SK-N-SH (cell line): ENCODE data around the gene LAMTOR2. TPM values are rescaled to one million over a fixed set of nuclear protein-coding genes. Genes with fewer than 3 reads are reported as not detected.
A peak's percentile ranks its signal among the peaks of the same experiment; 100 is the strongest.

Experiments used
- CTCF ChIA-PET: fragments of 300-600, 350-600 bp; formaldehyde crosslinking; extraction: SDS; loops from one replicate; lab custom pipeline; 2021; lab: Yijun Ruan, JAX
- POLR2A ChIA-PET: fragments of 350-600 bp; sonication (Branson Sonifier 250); formaldehyde crosslinking; extraction: SDS; loops from one replicate; lab custom pipeline; 2020; ENCODE audit warnings: antibody characterized with exemption, inconsistent platforms; lab: Yijun Ruan, JAX
- DNase-seq: peaks from one replicate; pipeline ENCODE4 v3.0.0; 2012
- H2AFZ ChIP-seq: fragments of 200-600 bp; sonication (generic); 2 replicates; pipeline ENCODE4 v1.8.1; 2016; ENCODE audit warnings: antibody characterized with exemption, mild to moderate bottlenecking, low read depth
- H3F3A ChIP-seq: fragments of 200-600 bp; sonication (generic); replicated peaks from 2 replicates; pipeline ENCODE3; 2016; ENCODE audit warnings: antibody characterized with exemption, mild to moderate bottlenecking; ENCODE audit not compliant: insufficient read depth
- H3K27ac ChIP-seq, 2 experiments: fragments of 200-500 bp in 1 of 2; fragments of 200-600 bp in 1 of 2; sonication (Bioruptor generic) in 1 of 2; sonication (generic), shearing (Covaris generic) in 1 of 2; 2 replicates each; pipeline versions ENCODE4 v1.5.1 to v1.6.1; 2014 to 2016; ENCODE audit warnings: low read depth in 2 of 2, inconsistent platforms in 1 of 2, low read length in 1 of 2, mild to moderate bottlenecking in 1 of 2, mixed read lengths in 1 of 2
- H3K27me3 ChIP-seq: fragments of 200-600 bp; sonication (generic), shearing (Covaris generic); 2 replicates; pipeline ENCODE4 v1.6.1; 2016; ENCODE audit warnings: mixed run types; ENCODE audit not compliant: insufficient read depth
- H3K36me3 ChIP-seq, 2 experiments: fragments of 200-500 bp in 1 of 2; fragments of 200-600 bp in 1 of 2; sonication (Bioruptor generic) in 1 of 2; sonication (generic) in 1 of 2; replicated peaks in 1 of 2; 2 replicates each; pipeline versions ENCODE3 to v1.5.1; 2014 to 2016; ENCODE audit warnings: low read length in 1 of 2, mild to moderate bottlenecking in 1 of 2; ENCODE audit not compliant: insufficient read depth in 2 of 2, control insufficient read depth in 1 of 2
- H3K4me1 ChIP-seq, 2 experiments: fragments of 200-500 bp in 1 of 2; fragments of 200-600 bp in 1 of 2; sonication (Bioruptor generic) in 1 of 2; sonication (generic), shearing (Covaris generic) in 1 of 2; 2 replicates each; pipeline versions ENCODE4 v1.5.1 to v1.6.1; 2014 to 2016; ENCODE audit warnings: low read depth in 1 of 2, low read length in 1 of 2, mixed run types in 1 of 2; ENCODE audit not compliant: insufficient read depth in 2 of 2, control insufficient read depth in 1 of 2
- H3K4me2 ChIP-seq: fragments of 200-600 bp; sonication (generic), shearing (Covaris generic); 2 replicates; pipeline ENCODE4 v1.6.1; 2017; ENCODE audit warnings: mixed run types
- H3K4me3 ChIP-seq, 2 experiments: fragments of 200-500 bp in 1 of 2; fragments of 200-600 bp in 1 of 2; sonication (Bioruptor generic) in 1 of 2; sonication (generic), shearing (Covaris generic) in 1 of 2; 2 replicates each; pipeline versions ENCODE4 v1.5.1 to v1.8.1; 2014 to 2016; ENCODE audit warnings: low read depth in 2 of 2, inconsistent platforms in 1 of 2, low read length in 1 of 2, mild to moderate bottlenecking in 1 of 2, mixed read lengths in 1 of 2, moderate library complexity in 1 of 2
- H3K79me2 ChIP-seq: fragments of 200-600 bp; sonication (generic); 2 replicates; pipeline ENCODE4 v1.8.1; 2017; ENCODE audit warnings: mild to moderate bottlenecking; ENCODE audit not compliant: insufficient read depth
- H3K9ac ChIP-seq: fragments of 200-600 bp; sonication (generic); 2 replicates; pipeline ENCODE4 v1.6.1; 2017; ENCODE audit warnings: mixed run types
- H3K9me2 ChIP-seq: fragments of 200-600 bp; sonication (generic); 2 replicates; pipeline ENCODE4 v1.6.1; 2017; ENCODE audit warnings: mixed run types
- H3K9me3 ChIP-seq: fragments of 200-600 bp; sonication (generic); 2 replicates; pipeline ENCODE4 v1.6.1; 2017; ENCODE audit warnings: mixed run types, mild to moderate bottlenecking, moderate library complexity
- H4K20me1 ChIP-seq: fragments of 200-600 bp; sonication (generic); 2 replicates; pipeline ENCODE4 v1.6.1; 2017; ENCODE audit warnings: mild to moderate bottlenecking, mixed run types; ENCODE audit not compliant: insufficient read depth
- CHD2 ChIP-seq: fragments of 150-350 bp; IDR thresholded peaks from 2 replicates; pipeline ENCODE4 v1.6.1; 2018; ENCODE audit warnings: low read length; ENCODE audit not compliant: partially characterized antibody
- EP300 ChIP-seq, 2 experiments: IDR thresholded peaks; 2 replicates each; pipeline versions ENCODE4 v1.4.0 to v1.6.1; 2012; ENCODE audit warnings: borderline replicate concordance in 1 of 2, low read depth in 1 of 2, low read length in 1 of 2
- FOXM1 ChIP-seq: IDR thresholded peaks from 2 replicates; pipeline ENCODE4 v1.4.0; 2012; ENCODE audit warnings: low read depth, mild to moderate bottlenecking
- JUND ChIP-seq: IDR thresholded peaks from 2 replicates; pipeline ENCODE4 v1.4.0; 2012
- NFIC ChIP-seq: IDR thresholded peaks from 2 replicates; pipeline ENCODE4 v1.4.0; 2012; ENCODE audit warnings: borderline replicate concordance
- RAD21 ChIP-seq: IDR thresholded peaks from 2 replicates; pipeline ENCODE4 v1.6.1; 2012; ENCODE audit warnings: mild to moderate bottlenecking, low read length
- SIN3A ChIP-seq: IDR thresholded peaks from 2 replicates; pipeline ENCODE4 v1.6.1; 2012; ENCODE audit warnings: low read depth, mild to moderate bottlenecking, low read length, moderate library complexity, borderline replicate concordance
- TAF1 ChIP-seq: IDR thresholded peaks from 2 replicates; pipeline ENCODE4 v1.6.1; 2012; ENCODE audit warnings: low read depth, mild to moderate bottlenecking, low read length, moderate library complexity, borderline replicate concordance
- TEAD4 ChIP-seq: IDR thresholded peaks from 2 replicates; pipeline ENCODE4 v1.4.0; 2012; ENCODE audit warnings: mild to moderate bottlenecking, borderline replicate concordance; ENCODE audit not compliant: insufficient read depth
- WGBS: methylation state at CpG from one replicate; pipeline ENCODE4 v1.1.6; 2017; ENCODE audit warnings: low lambda C conversion rate; 5-methylcytosine and 5-hydroxymethylcytosine counted together
- polyA plus RNA-seq, 3 experiments: library from polyadenylated mRNA; depleted of rRNA; stranded (reverse); fragments of >200 nt; gene quantifications; 2 replicates each; pipeline ENCODE4 v1.2.3, GENCODE V29; 2012
- TF ChIP-seq, protein P1 (sequence below): IDR thresholded peaks from 2 replicates; pipeline ENCODE4 v1.6.1; 2012; ENCODE audit warnings: mild to moderate bottlenecking, low read depth, low read length, moderate library complexity
- TF ChIP-seq, protein P2 (sequence below): fragments of 150-350 bp; IDR thresholded peaks from 2 replicates; pipeline ENCODE4 v1.6.1; 2017; ENCODE audit warnings: antibody characterized with exemption, low read length, low read depth, borderline replicate concordance

Gene LAMTOR2
- polyA plus RNA-seq, 1 of the 3 experiments (the other 2 are of a cell fraction) = 230 TPM

DNA sequence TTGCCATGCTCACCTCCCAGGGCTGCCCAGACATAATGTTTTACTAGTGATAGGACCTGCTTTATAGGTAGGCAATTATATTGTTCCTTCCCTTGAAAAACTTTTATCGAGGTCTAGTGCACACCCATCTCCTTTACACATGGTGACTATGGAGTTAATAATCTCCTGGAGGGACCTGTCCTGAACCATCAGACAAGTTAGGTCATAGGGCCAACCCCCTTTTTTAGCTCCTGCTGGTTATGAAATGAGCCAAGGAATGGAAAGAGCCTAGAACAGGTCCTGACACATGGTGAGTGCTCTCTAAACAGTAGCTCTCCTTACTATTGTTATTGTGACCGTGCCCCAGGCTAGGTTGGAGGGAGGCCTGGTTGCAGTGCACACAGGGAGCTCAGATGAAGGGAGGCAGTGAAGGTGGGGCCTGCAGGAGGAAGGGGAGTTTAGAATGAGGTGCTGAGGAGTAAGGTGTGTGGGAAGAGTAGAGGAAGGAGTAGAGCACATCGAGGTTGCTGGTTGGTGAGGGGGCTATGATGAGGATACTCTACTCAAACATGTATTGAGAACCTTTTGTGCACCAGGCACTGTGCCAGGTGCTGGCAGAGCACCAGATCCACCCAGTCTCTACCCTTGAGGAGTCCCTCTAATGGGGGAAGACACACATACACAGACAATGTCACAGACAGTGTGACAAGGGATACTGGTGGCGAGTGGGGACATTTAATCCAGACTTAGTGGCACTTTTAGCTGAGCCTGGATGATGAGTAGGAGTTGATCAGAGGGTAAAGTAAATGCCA lies 45.8 kb downstream of the LAMTOR2 start:
- H3K36me3 ChIP-seq = no peaks in the 10 kb centered on the region
- POLR2A ChIA-PET = interaction anchor here (1.5 kb wide), 1 partner anchor 26 kb away, joined by 3 read pairs; no protein-coding TSS in a partner anchor
- H3K79me2 ChIP-seq = peaks cover 65% of the 10 kb centered on the region
- 0 out of 2 replicates have a peak overlapping the region, but pooled peaks have one; percentile 16 for H3K4me2 ChIP-seq
- TF ChIP-seq NFIC = peak; percentile 50
- TF ChIP-seq TEAD4 = no peak
- peak overlapping the region; percentile 1 to 99; a peak in 2 of 4 replicates for H3K27ac ChIP-seq
- DNase-seq = peak; percentile 28
- CTCF ChIA-PET = interaction anchor here (1.0 to 29.6 kb wide), 4 partner anchors 10 to 140 kb away, joined by 3 to 1559 read pairs (median 18); partner anchors contain the start of gene LMNA
- no peaks in the 10 kb centered on the region for H4K20me1 ChIP-seq
- H3K4me1 ChIP-seq = peaks cover 48 to 58% of the 10 kb centered on the region in 2 experiments
- no peaks in the 10 kb centered on the region for H3K9me2 ChIP-seq
- no peaks in the 10 kb centered on the region for H3K9me3 ChIP-seq
- H3K9ac ChIP-seq = no peak overlapping the region
- no peaks in the 10 kb centered on the region for H3K27me3 ChIP-seq
- H3K4me3 ChIP-seq = no peak overlapping the region
- no peak overlapping the region for H2AFZ ChIP-seq
- peaks cover 38% of the 10 kb centered on the region for H3F3A ChIP-seq
- 60% methylated on average over 4 of the region's 4 CpGs for WGBS

DNA sequence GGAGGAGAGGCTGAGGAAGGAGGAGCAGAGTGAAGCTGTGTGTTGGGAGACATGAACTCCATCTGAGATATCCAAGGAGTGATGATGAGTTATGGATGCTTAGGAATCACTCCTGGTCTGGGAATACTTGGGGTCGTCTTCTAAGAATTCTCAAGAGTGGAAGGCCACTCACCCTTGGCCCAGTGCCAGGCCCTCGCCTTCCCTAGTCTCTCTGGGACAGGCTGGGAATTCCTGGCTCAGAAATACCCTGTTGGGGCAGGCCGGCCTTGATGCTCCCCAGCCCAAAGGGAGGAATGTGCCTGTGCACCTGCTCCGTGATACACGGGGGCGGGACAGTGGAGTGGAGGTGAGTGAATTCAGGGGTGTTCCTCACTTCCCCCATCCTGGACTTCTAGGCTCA lies 47.3 kb downstream of the LAMTOR2 start:
- H3K36me3 ChIP-seq = no peaks in the 10 kb centered on the region
- DNase-seq = no peak
- no peaks in the 10 kb centered on the region for H4K20me1 ChIP-seq
- ChIA-PET CTCF (interaction anchor here (1.1 to 29.6 kb wide), 3 partner anchors 11 to 29 kb away, joined by 3 to 1559 read pairs (median 21); partner anchors contain the start of gene LMNA), POLR2A (interaction anchor here (1.5 to 1.9 kb wide), 2 partner anchors 12 to 24 kb away, joined by 3 to 6 read pairs; partner anchors contain the start of gene LMNA)
- 27% methylated on average over 2 of the region's 6 CpGs for WGBS
- H3F3A ChIP-seq = peaks cover 35% of the 10 kb centered on the region
- peak overlapping the region; percentile 73; the same call in 1 of the 2 replicates for H3K4me2 ChIP-seq
- peak overlapping the region; percentile 89; the same call in 1 of the 2 replicates for H3K9ac ChIP-seq
- no peaks in the 10 kb centered on the region for H3K27me3 ChIP-seq
- peaks cover 56% of the 10 kb centered on the region for H3K79me2 ChIP-seq
- no peaks in the 10 kb centered on the region for H3K9me3 ChIP-seq
- no peak overlapping the region for H2AFZ ChIP-seq
- no peaks in the 10 kb centered on the region for H3K9me2 ChIP-seq
- no peak overlapping the region for H3K4me3 ChIP-seq
- peak overlapping the region in 1 of 2 experiments; percentile 99; a peak in 3 of 4 replicates for H3K27ac ChIP-seq
- TF ChIP-seq NFIC (peak; percentile 76), JUND (no peak)
- peaks cover 59 to 63% of the 10 kb centered on the region in 2 experiments for H3K4me1 ChIP-seq

DNA sequence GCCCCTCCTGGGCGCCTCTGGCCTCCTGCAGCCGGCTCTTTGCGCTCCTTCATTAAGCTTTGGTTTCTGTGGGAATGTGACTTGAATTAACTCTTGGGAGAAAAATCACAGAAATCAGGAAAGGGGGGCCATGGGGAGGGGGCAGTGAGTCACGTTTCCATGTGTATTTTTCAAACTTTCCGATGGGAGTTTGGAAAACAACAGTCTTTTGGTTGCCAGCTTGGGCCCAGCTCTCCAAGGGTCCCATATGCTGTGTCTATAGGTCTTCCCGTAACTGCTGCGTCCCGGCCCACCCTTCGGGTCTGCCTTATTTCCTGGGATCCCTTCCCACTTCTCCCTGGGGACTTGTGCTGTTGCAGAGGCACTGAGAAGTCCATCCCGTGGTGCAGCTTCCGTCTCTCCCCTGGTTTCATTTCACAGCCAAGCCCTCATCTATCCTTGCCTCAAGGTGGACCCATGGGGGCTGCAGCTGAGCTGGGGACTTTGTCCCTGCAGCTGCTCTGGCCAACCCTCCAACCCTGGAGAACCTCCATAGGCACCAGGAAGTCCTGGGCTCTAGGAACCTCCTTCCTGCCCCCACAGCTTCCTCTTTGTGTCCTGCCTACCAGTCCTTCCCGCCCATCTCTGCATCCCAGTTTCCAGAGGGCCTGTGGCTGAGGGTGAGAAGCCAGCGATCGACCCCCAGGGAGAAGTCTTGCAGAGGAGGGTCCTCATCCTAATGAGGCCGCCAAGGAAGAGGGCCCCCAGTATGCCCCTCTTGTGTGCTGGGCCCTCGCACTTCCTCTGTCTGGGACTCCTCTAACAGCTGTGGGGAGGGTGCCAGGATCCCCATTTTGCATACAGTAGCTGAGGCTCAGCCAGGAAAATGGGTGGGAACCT lies 48.3 kb downstream of the LAMTOR2 start:
- no peak for DNase-seq
- CTCF ChIA-PET = interaction anchor here (0.8 to 29.6 kb wide), 4 partner anchors 12 to 58 kb away, joined by 3 to 1559 read pairs (median 12); partner anchors contain the start of gene LMNA
- H3K4me3 ChIP-seq = no peak overlapping the region; a peak in 1 of 4 replicates
- TF ChIP-seq, protein P1, sequence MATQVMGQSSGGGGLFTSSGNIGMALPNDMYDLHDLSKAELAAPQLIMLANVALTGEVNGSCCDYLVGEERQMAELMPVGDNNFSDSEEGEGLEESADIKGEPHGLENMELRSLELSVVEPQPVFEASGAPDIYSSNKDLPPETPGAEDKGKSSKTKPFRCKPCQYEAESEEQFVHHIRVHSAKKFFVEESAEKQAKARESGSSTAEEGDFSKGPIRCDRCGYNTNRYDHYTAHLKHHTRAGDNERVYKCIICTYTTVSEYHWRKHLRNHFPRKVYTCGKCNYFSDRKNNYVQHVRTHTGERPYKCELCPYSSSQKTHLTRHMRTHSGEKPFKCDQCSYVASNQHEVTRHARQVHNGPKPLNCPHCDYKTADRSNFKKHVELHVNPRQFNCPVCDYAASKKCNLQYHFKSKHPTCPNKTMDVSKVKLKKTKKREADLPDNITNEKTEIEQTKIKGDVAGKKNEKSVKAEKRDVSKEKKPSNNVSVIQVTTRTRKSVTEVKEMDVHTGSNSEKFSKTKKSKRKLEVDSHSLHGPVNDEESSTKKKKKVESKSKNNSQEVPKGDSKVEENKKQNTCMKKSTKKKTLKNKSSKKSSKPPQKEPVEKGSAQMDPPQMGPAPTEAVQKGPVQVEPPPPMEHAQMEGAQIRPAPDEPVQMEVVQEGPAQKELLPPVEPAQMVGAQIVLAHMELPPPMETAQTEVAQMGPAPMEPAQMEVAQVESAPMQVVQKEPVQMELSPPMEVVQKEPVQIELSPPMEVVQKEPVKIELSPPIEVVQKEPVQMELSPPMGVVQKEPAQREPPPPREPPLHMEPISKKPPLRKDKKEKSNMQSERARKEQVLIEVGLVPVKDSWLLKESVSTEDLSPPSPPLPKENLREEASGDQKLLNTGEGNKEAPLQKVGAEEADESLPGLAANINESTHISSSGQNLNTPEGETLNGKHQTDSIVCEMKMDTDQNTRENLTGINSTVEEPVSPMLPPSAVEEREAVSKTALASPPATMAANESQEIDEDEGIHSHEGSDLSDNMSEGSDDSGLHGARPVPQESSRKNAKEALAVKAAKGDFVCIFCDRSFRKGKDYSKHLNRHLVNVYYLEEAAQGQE = no peak
- TF ChIP-seq SIN3A (no peak), JUND (0 out of 2 replicates have a peak, but pooled peaks have one; percentile 46), RAD21 (no peak), NFIC (no peak), TAF1 (no peak), FOXM1 (peak; percentile 80), EP300 (IDR thresholded peaks at IDR 0.05; ENCODE audit: borderline replicate concordance in 1 of 2, low read depth in 1 of 2, low read length in 1 of 2) (no peak), CHD2 (no peak)
- TF ChIP-seq, protein P2, sequence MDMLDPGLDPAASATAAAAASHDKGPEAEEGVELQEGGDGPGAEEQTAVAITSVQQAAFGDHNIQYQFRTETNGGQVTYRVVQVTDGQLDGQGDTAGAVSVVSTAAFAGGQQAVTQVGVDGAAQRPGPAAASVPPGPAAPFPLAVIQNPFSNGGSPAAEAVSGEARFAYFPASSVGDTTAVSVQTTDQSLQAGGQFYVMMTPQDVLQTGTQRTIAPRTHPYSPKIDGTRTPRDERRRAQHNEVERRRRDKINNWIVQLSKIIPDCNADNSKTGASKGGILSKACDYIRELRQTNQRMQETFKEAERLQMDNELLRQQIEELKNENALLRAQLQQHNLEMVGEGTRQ = no peak

More for the DNA sequence above, 48.3 kb downstream of the LAMTOR2 start:
- peaks cover 58 to 63% of the 10 kb centered on the region in 2 experiments for H3K4me1 ChIP-seq
- peak overlapping the region; percentile 77 to 99 for H3K27ac ChIP-seq
- no peaks in the 10 kb centered on the region for H3K9me3 ChIP-seq
- peak overlapping the region; percentile 73 for H3K4me2 ChIP-seq
- H3K36me3 ChIP-seq = no peaks in the 10 kb centered on the region
- no peak overlapping the region for H2AFZ ChIP-seq
- peak overlapping the region; percentile 89 for H3K9ac ChIP-seq
- H3K27me3 ChIP-seq = no peaks in the 10 kb centered on the region
- no peaks in the 10 kb centered on the region for H4K20me1 ChIP-seq
- POLR2A ChIA-PET = interaction anchor here (1.4 to 1.9 kb wide), 2 partner anchors 11 to 20 kb away, joined by 4 to 6 read pairs; partner anchors contain the start of gene LMNA
- H3K79me2 ChIP-seq = peaks cover 49% of the 10 kb centered on the region
- H3K9me2 ChIP-seq = no peaks in the 10 kb centered on the region
- WGBS = 62% methylated on average over 12 of the region's 16 CpGs
- peaks cover 45% of the 10 kb centered on the region for H3F3A ChIP-seq
